ENCODE measurements around the gene KCP. TPM values are rescaled to one million over a fixed set of nuclear protein-coding genes. Genes with fewer than 3 reads are reported as not detected.
A peak's percentile ranks its signal among the peaks of the same experiment; 100 is the strongest.

The KCP gene
- total and polyA plus RNA-seq, 2 of the 13 experiments (the other 11 are each of a cell fraction or from before 2014, with no cell fraction given) = 0.37 to 1.0 TPM

GRCh38 chr7:128842674-128843641, 67.6 kb downstream of the KCP start (continued):
- TF ChIP-seq KDM4B (CRISPR knock-in tag; IDR thresholded peaks at IDR 0.05) (no peak), ZBTB8A (CRISPR knock-in tag; IDR thresholded peaks at IDR 0.05; ENCODE audit: borderline replicate concordance, low read depth) (no peak), MXD4 (CRISPR knock-in tag; IDR thresholded peaks at IDR 0.05) (no peak), RORA (CRISPR knock-in tag; IDR thresholded peaks at IDR 0.05) (no peak), ZFP62 (CRISPR knock-in tag; IDR thresholded peaks at IDR 0.05) (no peak), ZKSCAN1 (IDR thresholded peaks at IDR 0.05; ENCODE audit: low read length) (no peak), ZNF33A (CRISPR knock-in tag; IDR thresholded peaks at IDR 0.05; ENCODE audit: borderline replicate concordance) (no peak)

GRCh38 chr7:128841921-128842673, 68.4 kb downstream of the KCP start:
- ATAC-seq (peak; percentile 64), DNase-seq (ENCODE audit: low spot score) (no peak), FAIRE-seq (no peak)
- POLR2A ChIA-PET = no interaction called here
- no peak overlapping the region; a peak in 1 of 6 replicates for H3K4me3 ChIP-seq (replicated peaks in 1 of 3; ENCODE audit: insufficient read depth in 1 of 3, low read depth in 2 of 3, low read length in 3 of 3)
- H3K27ac ChIP-seq (ENCODE audit: extremely low read length, insufficient read depth, low read length) = no peak overlapping the region
- peak overlapping the region; percentile 36; the same call in 1 of the 2 replicates for H3K4me2 ChIP-seq (ENCODE audit: low read depth, low read length)
- no peak overlapping the region for H3K9ac ChIP-seq (ENCODE audit: insufficient read depth, low read depth, low read length)
- CTCF ChIA-PET (ENCODE audit: low intra/inter-chr PET ratio, low total read pairs) = interaction anchor here (1.6 to 3.0 kb wide), 3 partner anchors 33 to 42 kb away, joined by 6 to 13 read pairs (median 11); no protein-coding TSS in a partner anchor
- WGBS (ENCODE audit: low lambda C conversion rate) = 58% methylated on average over 17 of the region's 35 CpGs
- H3K9me3 ChIP-seq (ENCODE audit: low read length) = no peaks in the 10 kb centered on the region
- no peaks in the 10 kb centered on the region for H3K36me3 ChIP-seq (replicated peaks in 1 of 2; ENCODE audit: control insufficient read depth in 1 of 2, insufficient read depth in 2 of 2, low read length in 2 of 2)
- H3K4me1 ChIP-seq (ENCODE audit: insufficient read depth, low read length) = peaks cover 11% of the 10 kb centered on the region
- H4K20me1 ChIP-seq (ENCODE audit: insufficient read depth, low read length) = no peaks in the 10 kb centered on the region
- H3K79me2 ChIP-seq (ENCODE audit: insufficient read depth, low read length) = no peaks in the 10 kb centered on the region
- peaks cover 5 to 15% of the 10 kb centered on the region in 2 experiments; a peak in 2 of 5 replicates for H3K27me3 ChIP-seq (ENCODE audit: control insufficient read depth in 1 of 2, insufficient read depth in 2 of 2, low read length in 2 of 2)
- in situ Hi-C loops (cut with HindIII; ENCODE audit: extremely low pct_ligation_motif_present, low pct_unique_long_range_greater_than_20kb) (no loop called here), intact Hi-C loops (cut with micrococcal nuclease; ENCODE audit: unreplicated experiment) (no loop called here)
- no peak overlapping the region for H2AFZ ChIP-seq (ENCODE audit: low read length)
- no TSS peak for BruUV-seq (replicated peaks)
- TF ChIP-seq SNAI1 (CRISPR knock-in tag; IDR thresholded peaks at IDR 0.05; ENCODE audit: borderline replicate concordance) (no peak), CENPBD1 (CRISPR knock-in tag; IDR thresholded peaks at IDR 0.05; ENCODE audit: borderline replicate concordance, low read depth) (no peak), ZNF687 (CRISPR knock-in tag; IDR thresholded peaks at IDR 0.05) (peak; percentile 11; the same call in 1 of the 2 replicates), SRY (CRISPR knock-in tag; IDR thresholded peaks at IDR 0.05) (no peak), NFYB (CRISPR knock-in tag; IDR thresholded peaks at IDR 0.05) (no peak), ZNF512B (CRISPR knock-in tag; IDR thresholded peaks at IDR 0.05; ENCODE audit: borderline replicate concordance) (no peak)
